HepG2 (cell line): ENCODE results near the gene RFX7. TPM values are rescaled to one million over a fixed set of nuclear protein-coding genes. Genes with fewer than 3 reads are reported as not detected.

Experiments
- ATAC-seq: fragments of 200-7000 bp; cut with Tn5 transposase; 3 replicates; pipeline ENCODE4 v1.9.1; 2020; ENCODE audit warnings: mild to moderate bottlenecking, moderate library complexity
- BruUV-seq: library from RNA; stranded (reverse); fragments of 400-500 nt; replicated peaks from 2 replicates; lab custom pipeline; 2021; lab: Mats Ljungman, UMichigan
- CTCF ChIA-PET: fragments of 300-600 bp; formaldehyde crosslinking; extraction: SDS; loops from one replicate; lab custom pipeline; 2021; ENCODE audit warnings: low total read pairs, inconsistent platforms, low intra/inter-chr PET ratio; lab: Yijun Ruan, JAX
- POLR2A ChIA-PET: fragments of 350-600 bp; sonication (Branson Sonifier 250); formaldehyde crosslinking; loops from one replicate; lab custom pipeline; 2020; ENCODE audit warnings: antibody characterized with exemption, inconsistent platforms; lab: Yijun Ruan, JAX
- DNase-seq: peaks from one replicate; pipeline ENCODE4 v3.0.0-alpha.2; 2015; ENCODE audit warnings: low spot score
- FAIRE-seq: peaks from 3 replicates; lab custom pipeline; 2011; peaks lifted over from hg19 to GRCh38; lab: Jason Lieb, UNC
- H2AFZ ChIP-seq: one replicate; pipeline ENCODE4 v1.6.1; 2011; ENCODE audit warnings: low read length, inconsistent platforms
- H3K27ac ChIP-seq: fragments of 300-600 bp; 3 replicates; pipeline ENCODE4 v1.8.0; 2011; ENCODE audit warnings: mixed run types, mild to moderate bottlenecking, mixed read lengths, low read length, inconsistent platforms; ENCODE audit not compliant: insufficient read depth; ENCODE audit errors: extremely low read length
- H3K27me3 ChIP-seq, 2 experiments: fragments of 200-600 bp in 1 of 2; 2 replicates in 1 of 2; 3 replicates in 1 of 2; pipeline versions ENCODE4 v1.6.0 to v1.8.0; 2011; ENCODE audit warnings: low read length in 2 of 2, mild to moderate bottlenecking in 2 of 2, moderate library complexity in 2 of 2, inconsistent platforms in 1 of 2; ENCODE audit not compliant: insufficient read depth in 2 of 2, control insufficient read depth in 1 of 2
- H3K36me3 ChIP-seq, 2 experiments: fragments of 200-600 bp in 1 of 2; replicated peaks in 1 of 2; 2 replicates in 1 of 2; 3 replicates in 1 of 2; pipeline versions ENCODE4 v1.5.1 to v1.8.0; 2011; ENCODE audit warnings: low read length in 2 of 2, inconsistent platforms in 1 of 2; ENCODE audit not compliant: insufficient read depth in 2 of 2, control insufficient read depth in 1 of 2
- H3K4me1 ChIP-seq: 2 replicates; pipeline ENCODE4 v1.5.1; 2012; ENCODE audit warnings: low read length, inconsistent platforms; ENCODE audit not compliant: insufficient read depth
- H3K4me2 ChIP-seq: 2 replicates; pipeline ENCODE4 v1.6.0; 2011; ENCODE audit warnings: low read depth, low read length, inconsistent platforms
- H3K4me3 ChIP-seq, 3 experiments: fragments of 200-600 bp in 1 of 3; sonication (generic), shearing (Covaris generic) in 1 of 3; replicated peaks in 1 of 3; 2 replicates each; pipeline ENCODE4 v1.5.1; 2011 to 2016; ENCODE audit warnings: low read length in 3 of 3, inconsistent platforms in 2 of 3, low read depth in 2 of 3, mild to moderate bottlenecking in 2 of 3, control low read depth in 1 of 3, mixed read lengths in 1 of 3; ENCODE audit not compliant: insufficient read depth in 1 of 3
- H3K79me2 ChIP-seq: one replicate; pipeline ENCODE4 v1.6.1; 2011; ENCODE audit warnings: low read length, inconsistent platforms; ENCODE audit not compliant: insufficient read depth
- H3K9ac ChIP-seq: 2 replicates; pipeline ENCODE4 v1.6.0; 2011; ENCODE audit warnings: mild to moderate bottlenecking, low read depth, low read length, inconsistent platforms; ENCODE audit not compliant: insufficient read depth
- H3K9me3 ChIP-seq: 2 replicates; pipeline ENCODE4 v1.5.1; 2012; ENCODE audit warnings: mild to moderate bottlenecking, low read length
- H4K20me1 ChIP-seq: 2 replicates; pipeline ENCODE4 v1.6.0; 2011; ENCODE audit warnings: inconsistent platforms, mild to moderate bottlenecking, low read length, moderate library complexity; ENCODE audit not compliant: insufficient read depth
- AHDC1 ChIP-seq: sonication (generic); formaldehyde crosslinking; IDR thresholded peaks from 2 replicates; pipeline ENCODE4 v1.5.1; 2020; ENCODE audit warnings: mild to moderate bottlenecking, missing genetic modification reagents, borderline replicate concordance
- RBFOX2 ChIP-seq: fragments of 200-400 bp; formaldehyde crosslinking; IDR thresholded peaks from 2 replicates; pipeline ENCODE4 v1.6.1; 2017; ENCODE audit warnings: low read depth, mild to moderate bottlenecking, low read length
- SKIL ChIP-seq: sonication (generic); formaldehyde crosslinking; IDR thresholded peaks from 2 replicates; pipeline ENCODE4 v1.8.0; 2022; ENCODE audit warnings: missing genetic modification reagents, mild to moderate bottlenecking, moderate library complexity, borderline replicate concordance
- ZNF232 ChIP-seq: sonication (generic); formaldehyde crosslinking; IDR thresholded peaks from 2 replicates; pipeline ENCODE4 v1.4.0; 2020; ENCODE audit warnings: missing genetic modification reagents, borderline replicate concordance
- ZNF383 ChIP-seq: sonication (generic); formaldehyde crosslinking; IDR thresholded peaks from 2 replicates; pipeline ENCODE4 v1.4.0; 2020; ENCODE audit warnings: missing genetic modification reagents, mild to moderate bottlenecking, borderline replicate concordance
- ZSCAN25 ChIP-seq: sonication (generic); formaldehyde crosslinking; IDR thresholded peaks from 2 replicates; pipeline ENCODE4 v1.8.0; 2022; ENCODE audit warnings: mild to moderate bottlenecking, missing genetic modification reagents
- in situ Hi-C: cut with HindIII; loops from 2 replicates; pipeline ENCODE4 v1.10.0; 2017; ENCODE audit warnings: low pct_unique_long_range_greater_than_20kb; ENCODE audit not compliant: extremely low pct_ligation_motif_present
- intact Hi-C: fragments of 100-400 bp; cut with micrococcal nuclease; formaldehyde crosslinking; loops from one replicate; pipeline ENCODE4 v1.10.0; 2022; ENCODE audit not compliant: unreplicated experiment
- polyA plus RNA-seq, 8 experiments: library from polyadenylated mRNA; depleted of rRNA in 3 of 8; stranded (reverse) in 7 of 8; unstranded in 1 of 8; fragments of >200 nt; fragmentation: Illumina TruSeq in 4 of 8; extraction: Trizol in 4 of 8; gene quantifications; 2 replicates each; pipeline versions ENCODE4 v1.2.1 to v1.2.3, GENCODE V29; 2011 to 2016; ENCODE audit warnings: low read depth in 4 of 8, missing spikeins in 1 of 8, mixed read lengths in 1 of 8; ENCODE audit not compliant: insufficient read depth in 1 of 8
- total RNA-seq, 5 experiments: library from RNA; depleted of rRNA; stranded (reverse); fragments of >200 nt; fragmentation: Illumina TruSeq; extraction: Trizol; gene quantifications; 2 replicates each; pipeline ENCODE4 v1.2.3, GENCODE V29; 2016; ENCODE audit warnings: low read depth in 1 of 5
- TF ChIP-seq, protein P1 (sequence below): sonication (generic); formaldehyde crosslinking; IDR thresholded peaks from 2 replicates; pipeline ENCODE4 v1.4.0; 2020; ENCODE audit warnings: missing genetic modification reagents
- TF ChIP-seq, protein P2 (sequence below): sonication (generic); formaldehyde crosslinking; IDR thresholded peaks from 2 replicates; pipeline ENCODE4 v1.8.1; 2022; ENCODE audit warnings: mild to moderate bottlenecking, missing genetic modification reagents
- TF ChIP-seq, protein P3 (sequence below): sonication (generic); formaldehyde crosslinking; IDR thresholded peaks from 2 replicates; pipeline ENCODE4 v1.5.0; 2020; ENCODE audit warnings: mild to moderate bottlenecking, missing genetic modification reagents, borderline replicate concordance

RFX7 gene
- total and polyA plus RNA-seq, 2 of the 13 experiments (the other 11 are each of a cell fraction or from before 2014, with no cell fraction given) = 8.5 to 10.4 TPM

DNA sequence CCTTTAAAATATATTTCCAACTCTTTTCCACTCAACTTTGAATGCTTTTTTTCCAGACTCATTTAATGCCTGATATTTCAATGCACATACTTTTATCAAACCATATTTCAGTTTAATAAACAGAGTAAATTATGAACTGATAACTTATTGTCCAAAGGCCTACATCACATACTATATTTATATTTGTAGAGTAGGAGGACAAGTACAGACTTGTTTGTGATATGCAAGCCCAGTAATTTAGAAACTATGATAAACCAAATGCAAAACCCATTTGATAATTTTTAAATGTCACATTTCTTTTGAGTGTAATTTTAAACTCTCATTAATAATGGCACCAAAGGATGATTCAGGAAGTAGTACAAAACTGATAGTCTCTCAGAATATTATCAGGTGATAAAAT lies 3.3 kb downstream of the RFX7 start:
- no peak for TF ChIP-seq SKIL (CRISPR knock-in tag)
- TF ChIP-seq RBFOX2 = peak; percentile 32; the same call in 1 of the 2 replicates
- TF ChIP-seq, protein P1, sequence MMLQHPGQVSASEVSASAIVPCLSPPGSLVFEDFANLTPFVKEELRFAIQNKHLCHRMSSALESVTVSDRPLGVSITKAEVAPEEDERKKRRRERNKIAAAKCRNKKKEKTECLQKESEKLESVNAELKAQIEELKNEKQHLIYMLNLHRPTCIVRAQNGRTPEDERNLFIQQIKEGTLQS = no peak
- no peak for TF ChIP-seq AHDC1 (CRISPR knock-in tag)
- no peak for TF ChIP-seq ZNF232 (CRISPR knock-in tag)
- TF ChIP-seq, protein P2, sequence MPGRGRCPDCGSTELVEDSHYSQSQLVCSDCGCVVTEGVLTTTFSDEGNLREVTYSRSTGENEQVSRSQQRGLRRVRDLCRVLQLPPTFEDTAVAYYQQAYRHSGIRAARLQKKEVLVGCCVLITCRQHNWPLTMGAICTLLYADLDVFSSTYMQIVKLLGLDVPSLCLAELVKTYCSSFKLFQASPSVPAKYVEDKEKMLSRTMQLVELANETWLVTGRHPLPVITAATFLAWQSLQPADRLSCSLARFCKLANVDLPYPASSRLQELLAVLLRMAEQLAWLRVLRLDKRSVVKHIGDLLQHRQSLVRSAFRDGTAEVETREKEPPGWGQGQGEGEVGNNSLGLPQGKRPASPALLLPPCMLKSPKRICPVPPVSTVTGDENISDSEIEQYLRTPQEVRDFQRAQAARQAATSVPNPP (CRISPR knock-in tag) = no peak
- TF ChIP-seq ZNF383 (CRISPR knock-in tag) = no peak
- TF ChIP-seq ZSCAN25 (CRISPR knock-in tag) = no peak
- TF ChIP-seq, protein P3, sequence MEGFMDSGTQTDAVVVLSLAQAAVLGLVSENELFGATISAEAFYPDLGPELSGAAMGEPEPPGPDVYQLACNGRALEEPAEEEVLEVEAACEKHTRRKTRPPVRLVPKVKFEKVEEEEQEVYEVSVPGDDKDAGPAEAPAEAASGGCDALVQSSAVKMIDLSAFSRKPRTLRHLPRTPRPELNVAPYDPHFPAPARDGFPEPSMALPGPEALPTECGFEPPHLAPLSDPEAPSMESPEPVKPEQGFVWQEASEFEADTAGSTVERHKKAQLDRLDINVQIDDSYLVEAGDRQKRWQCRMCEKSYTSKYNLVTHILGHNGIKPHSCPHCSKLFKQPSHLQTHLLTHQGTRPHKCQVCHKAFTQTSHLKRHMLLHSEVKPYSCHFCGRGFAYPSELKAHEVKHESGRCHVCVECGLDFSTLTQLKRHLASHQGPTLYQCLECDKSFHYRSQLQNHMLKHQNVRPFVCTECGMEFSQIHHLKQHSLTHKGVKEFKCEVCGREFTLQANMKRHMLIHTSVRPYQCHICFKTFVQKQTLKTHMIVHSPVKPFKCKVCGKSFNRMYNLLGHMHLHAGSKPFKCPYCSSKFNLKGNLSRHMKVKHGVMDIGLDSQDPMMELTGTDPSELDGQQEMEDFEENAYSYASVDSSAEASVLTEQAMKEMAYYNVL (CRISPR knock-in tag) = no peak
- no peak for DNase-seq
- ChIA-PET CTCF (no interaction called here), POLR2A (no interaction called here)
- peaks cover 22% of the 10 kb centered on the region for H3K4me1 ChIP-seq
- H3K27me3 ChIP-seq = no peaks in the 10 kb centered on the region; a peak in 1 of 5 replicates
- BruUV-seq = no TSS peak
- H3K36me3 ChIP-seq = peaks cover 0 to 1% of the 10 kb centered on the region in 2 experiments; a peak in 4 of 5 replicates
- intact Hi-C loops (loop anchor here (5.0 kb wide), 1 partner anchor 53 kb away; no protein-coding TSS in a partner anchor), in situ Hi-C loops (no loop called here)
- H2AFZ ChIP-seq = no peak overlapping the region
- peak overlapping the region; percentile 84 for H3K4me2 ChIP-seq
- no peak for FAIRE-seq
- no peak for ATAC-seq
- H3K27ac ChIP-seq = no peak overlapping the region
- no peak overlapping the region for H3K4me3 ChIP-seq
- H4K20me1 ChIP-seq = no peaks in the 10 kb centered on the region; the same call in 1 of the 2 replicates
- no peaks in the 10 kb centered on the region for H3K9me3 ChIP-seq
- peaks cover 77% of the 10 kb centered on the region for H3K79me2 ChIP-seq
- H3K9ac ChIP-seq = no peak overlapping the region
